HG03520 (cell line): ENCODE data around the gene ZFPM1.

Experiments used
- ATAC-seq: cut with Tn5 transposase; IDR thresholded peaks from one replicate; pipeline ENCODE4 v1.9.1; 2021; ENCODE audit warnings: mild to moderate bottlenecking, moderate library complexity; ENCODE audit not compliant: unreplicated experiment

ZFPM1 gene

GRCh38 chr16:88495268-88495772, 42.2 kb downstream of the ZFPM1 start:
- ATAC-seq, result no peak

DNA sequence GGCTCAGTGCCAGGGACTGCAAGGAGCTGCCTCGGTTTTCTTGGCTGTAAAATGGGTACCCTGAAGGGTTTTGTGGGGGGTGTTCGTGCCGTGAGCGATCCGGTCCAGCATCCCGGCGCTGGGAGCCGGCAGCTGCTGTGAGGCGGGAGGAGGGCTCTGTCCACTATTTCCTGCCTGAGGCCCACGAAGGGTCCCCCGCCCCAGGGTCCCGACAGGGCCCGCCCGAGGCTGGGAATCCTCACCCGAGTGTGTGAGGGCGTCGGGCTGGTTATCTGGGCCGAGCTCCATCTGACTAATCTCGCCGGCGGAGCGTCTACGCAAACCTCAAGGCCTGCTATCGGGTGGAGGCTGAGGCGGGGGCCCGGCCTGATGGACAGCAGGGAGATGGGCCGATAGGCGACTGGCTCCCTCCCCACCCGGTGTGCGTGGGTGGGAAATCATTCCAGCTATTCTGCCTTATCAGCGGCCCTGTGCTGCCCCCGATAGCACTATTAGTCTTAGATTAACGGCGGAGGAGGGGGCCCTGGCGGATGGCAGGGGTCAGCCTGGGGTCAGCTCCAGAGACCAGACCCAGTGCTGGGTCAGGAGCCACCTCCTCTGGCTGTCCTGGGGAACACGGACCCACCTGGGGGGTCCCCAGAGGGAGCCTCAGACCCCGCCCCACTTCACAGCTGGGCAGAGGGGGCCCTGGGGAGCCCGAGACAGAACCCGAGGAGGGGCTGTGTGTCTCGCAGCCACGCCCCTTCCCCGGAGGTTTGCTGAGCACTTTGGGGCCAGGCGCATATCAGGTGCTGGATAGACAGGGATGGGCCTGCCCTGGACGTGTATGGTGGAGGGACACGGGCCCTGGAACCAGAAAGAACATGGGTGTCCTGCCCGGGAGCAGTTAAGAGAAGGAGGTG, 44.7 kb downstream of the ZFPM1 start:
- ATAC-seq, result no peak

DNA sequence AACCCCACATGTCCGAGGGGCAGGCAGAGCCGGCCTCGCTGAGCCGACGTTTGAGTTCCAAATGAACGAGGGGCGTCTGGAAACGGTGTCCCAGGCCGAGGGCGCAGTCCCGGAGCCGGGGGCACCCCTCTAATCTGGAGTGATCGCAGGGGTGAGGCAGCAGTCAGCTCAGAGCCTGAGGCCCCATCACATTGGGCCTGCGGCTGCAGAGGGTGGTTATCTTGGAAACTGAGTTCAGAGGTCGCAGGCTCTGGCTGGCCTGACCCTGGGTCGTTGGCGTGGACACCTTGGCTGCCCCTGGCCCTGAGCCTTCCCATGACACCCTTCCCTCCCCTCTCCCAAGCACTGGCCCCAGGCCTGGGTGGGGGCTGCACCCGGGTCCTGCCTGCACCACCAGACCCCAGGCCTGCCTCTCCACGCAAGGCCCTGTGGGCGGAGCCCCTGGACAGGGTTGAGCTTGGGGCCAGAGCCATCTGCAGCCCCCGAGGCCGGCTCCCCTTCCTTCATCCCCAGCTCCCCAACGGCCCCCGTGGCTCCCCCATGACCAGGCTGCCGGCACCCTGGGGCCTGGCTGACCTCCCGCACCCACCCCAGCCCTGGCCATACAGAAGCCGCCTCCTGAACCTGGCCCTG, 45.6 kb downstream of the ZFPM1 start:
- ATAC-seq, result no peak

DNA sequence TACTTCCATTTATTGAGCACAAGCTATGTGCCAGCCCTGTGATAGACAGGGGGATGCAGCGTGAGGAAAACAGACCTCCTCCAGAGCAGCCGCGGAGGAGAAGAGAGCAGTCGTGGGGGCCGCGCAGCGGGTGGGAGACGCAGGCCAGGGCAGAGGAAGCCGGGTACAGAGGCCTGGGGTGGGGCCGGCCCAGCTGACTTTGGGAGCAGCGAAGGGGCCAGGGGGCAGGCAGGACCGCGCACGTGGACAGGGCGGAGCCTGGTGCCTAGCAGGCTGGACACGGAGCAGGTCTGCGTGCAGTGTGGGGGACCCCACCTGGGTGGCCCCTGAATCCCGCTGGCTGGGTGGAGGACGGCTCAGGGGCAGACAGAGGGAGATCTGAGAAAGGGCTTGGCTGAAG, 46.2 kb downstream of the ZFPM1 start:
- ATAC-seq, result no peak

GRCh38 chr16:88499836-88500251, 46.8 kb downstream of the ZFPM1 start:
- no peak for ATAC-seq

GRCh38 chr16:88500255-88500661, 47.2 kb downstream of the ZFPM1 start:
- ATAC-seq, result no peak

DNA sequence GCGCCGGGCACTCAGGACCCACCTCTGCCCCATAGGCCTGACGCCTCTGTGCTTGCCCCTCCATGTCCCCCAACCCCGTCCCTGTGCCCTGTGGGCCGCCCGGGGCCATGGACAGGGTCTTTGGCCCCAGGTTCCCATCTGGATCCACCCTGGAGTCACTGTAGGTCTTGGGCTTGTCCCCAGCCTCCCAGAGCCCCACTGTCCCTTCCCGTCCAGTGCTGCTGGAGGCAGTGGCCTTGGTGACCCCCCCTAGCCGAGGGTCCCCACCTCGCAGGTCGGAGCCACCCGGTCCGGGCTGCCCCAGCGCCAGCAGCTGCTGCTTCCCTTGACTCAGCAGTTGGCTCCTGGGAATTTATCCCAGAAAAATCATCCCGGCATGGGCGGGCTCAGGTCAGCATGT, 49.3 kb downstream of the ZFPM1 start:
- ATAC-seq, result no peak

GRCh38 chr16:88502776-88503280, 49.7 kb downstream of the ZFPM1 start:
- no peak for ATAC-seq

- no peak for ATAC-seq
Measured at GRCh38 chr16:88503374-88503770, 50.3 kb downstream of the ZFPM1 start.

DNA sequence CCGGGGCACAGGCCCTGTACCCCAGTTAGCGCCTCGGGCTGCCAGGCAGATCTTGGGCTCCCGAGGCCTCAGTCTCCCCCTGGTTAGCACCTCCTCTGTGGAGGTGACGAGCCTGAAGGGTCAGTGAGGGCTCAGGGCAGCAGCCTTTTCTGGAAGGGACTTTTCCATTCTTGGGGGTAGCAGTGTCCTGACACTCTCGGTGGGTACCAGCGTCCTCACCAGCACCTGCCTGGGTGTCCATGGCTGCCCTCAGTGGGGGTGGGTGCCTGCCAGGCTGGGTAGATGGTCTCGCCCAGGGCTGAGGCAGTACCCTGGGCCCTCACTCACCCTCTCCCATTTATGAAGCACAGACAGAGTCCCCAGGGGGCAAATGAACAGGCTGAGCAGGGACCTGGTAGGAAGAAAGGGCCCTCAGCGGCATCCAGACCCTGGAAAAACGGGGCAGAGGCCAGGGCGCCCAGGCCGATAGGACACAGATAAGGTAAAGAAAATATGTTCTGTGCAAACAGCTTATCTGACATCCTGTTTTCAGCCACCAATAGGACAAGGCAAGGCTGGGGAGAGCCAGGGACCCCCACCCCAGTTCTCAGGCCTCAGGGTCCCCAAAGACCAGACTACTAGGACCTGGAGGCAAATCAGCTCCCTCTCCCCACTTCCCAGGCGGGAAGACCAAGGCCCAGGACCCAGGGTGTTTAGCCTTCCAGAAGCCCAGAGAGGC, 50.9 kb downstream of the ZFPM1 start:
- ATAC-seq, result no peak

- no peak for ATAC-seq
Measured at GRCh38 chr16:88504489-88505404, 51.7 kb downstream of the ZFPM1 start.

DNA sequence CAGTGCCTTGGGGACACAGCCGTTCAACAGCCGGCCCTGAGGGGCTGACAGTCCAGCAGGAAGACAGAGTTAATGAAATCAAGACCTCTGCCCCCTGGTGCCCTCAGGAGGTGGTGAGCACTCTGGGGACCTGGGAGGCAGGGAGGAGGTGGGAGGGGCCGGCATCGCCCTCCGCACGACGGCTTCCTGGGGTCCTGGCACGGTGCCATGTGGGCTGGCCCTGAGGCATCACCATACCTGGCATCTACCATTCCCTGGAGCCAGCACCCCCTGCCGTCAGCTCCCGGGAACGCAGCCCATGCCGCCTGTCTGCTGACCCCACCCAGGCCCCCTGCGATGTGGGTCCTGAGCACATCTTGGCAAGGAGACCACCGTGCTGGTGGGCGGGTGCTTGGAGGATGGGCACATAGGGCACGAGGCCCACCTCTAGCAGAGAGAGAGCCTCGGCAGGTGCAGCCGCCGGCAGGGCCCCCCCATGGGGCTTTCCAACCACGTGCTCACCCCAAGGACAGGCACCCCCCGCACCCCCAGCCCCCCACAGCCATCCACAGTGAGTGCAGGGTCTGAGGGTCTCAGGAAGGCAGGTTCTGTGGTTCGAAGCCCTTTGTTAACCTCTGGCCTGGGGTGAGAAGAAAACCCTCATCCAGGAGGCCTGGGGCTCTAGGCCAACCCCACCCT, 52.5 kb downstream of the ZFPM1 start:
- ATAC-seq, result no peak

DNA sequence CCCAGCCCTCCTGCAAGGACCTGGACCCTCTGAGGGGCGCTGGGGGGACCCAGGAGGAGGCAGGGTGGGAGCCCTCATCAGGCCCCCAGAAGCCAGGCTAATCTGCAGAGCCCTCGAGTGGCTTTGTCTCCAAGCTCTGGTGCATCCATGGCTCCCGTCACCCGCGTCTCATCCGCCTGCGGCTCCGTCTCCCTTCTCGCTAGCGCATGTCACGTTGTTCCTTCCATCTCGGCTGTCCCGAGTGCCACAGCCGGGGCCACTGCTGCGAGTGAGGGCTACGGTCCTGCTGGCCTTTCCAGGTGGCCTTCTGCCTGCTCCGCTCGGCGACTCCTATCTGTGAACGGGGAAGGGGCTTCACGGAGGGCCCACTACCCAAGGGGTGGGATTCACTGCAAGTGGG, 53.6 kb downstream of the ZFPM1 start:
- ATAC-seq, result no peak

- ATAC-seq, result no peak
Measured at GRCh38 chr16:88507231-88507743, 54.2 kb downstream of the ZFPM1 start.

GRCh38 chr16:88508376-88508867, 55.3 kb downstream of the ZFPM1 start:
- ATAC-seq, result no peak

GRCh38 chr16:88508868-88509748, 56.0 kb downstream of the ZFPM1 start:
- no peak for ATAC-seq

- ATAC-seq, result no peak
Measured at GRCh38 chr16:88509749-88510069, 56.6 kb downstream of the ZFPM1 start.
